ENCODE data around the gene BAIAP2. TPM values are rescaled to one million over a fixed set of nuclear protein-coding genes. Genes with fewer than 3 reads are reported as not detected.

BAIAP2 gene, protein sequence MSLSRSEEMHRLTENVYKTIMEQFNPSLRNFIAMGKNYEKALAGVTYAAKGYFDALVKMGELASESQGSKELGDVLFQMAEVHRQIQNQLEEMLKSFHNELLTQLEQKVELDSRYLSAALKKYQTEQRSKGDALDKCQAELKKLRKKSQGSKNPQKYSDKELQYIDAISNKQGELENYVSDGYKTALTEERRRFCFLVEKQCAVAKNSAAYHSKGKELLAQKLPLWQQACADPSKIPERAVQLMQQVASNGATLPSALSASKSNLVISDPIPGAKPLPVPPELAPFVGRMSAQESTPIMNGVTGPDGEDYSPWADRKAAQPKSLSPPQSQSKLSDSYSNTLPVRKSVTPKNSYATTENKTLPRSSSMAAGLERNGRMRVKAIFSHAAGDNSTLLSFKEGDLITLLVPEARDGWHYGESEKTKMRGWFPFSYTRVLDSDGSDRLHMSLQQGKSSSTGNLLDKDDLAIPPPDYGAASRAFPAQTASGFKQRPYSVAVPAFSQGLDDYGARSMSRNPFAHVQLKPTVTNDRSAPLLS
- 10 to 100 TPM; 32.0 to 57.6 (median 48.4) TPM for polyA plus RNA-seq (ENCODE audit: insufficient read depth in 1 of 5, insufficient read length in 5 of 5, low replicate concordance in 1 of 5)
- long read RNA-seq, donor 1, partial matches to known transcripts: 0 of 9 reads
- long read RNA-seq, donor 1, other reads (novel, unspliced or antisense): 0 of 9 reads
- long read RNA-seq, donor 2: 0 reads
- long read RNA-seq, donor 3, partial matches to known transcripts: 10 of 16 reads
- long read RNA-seq, donor 3, other reads (novel, unspliced or antisense): 0 of 16 reads
- long read RNA-seq, donor 4, partial matches to known transcripts: 11 of 15 reads
- long read RNA-seq, donor 4, other reads (novel, unspliced or antisense): 0 of 15 reads
- long read RNA-seq, donor 5, partial matches to known transcripts: 47 of 51 reads
- long read RNA-seq, donor 5, other reads (novel, unspliced or antisense): 0 of 51 reads
- long read RNA-seq, donor 6, partial matches to known transcripts: 10 of 18 reads
- long read RNA-seq, donor 6, other reads (novel, unspliced or antisense): 0 of 18 reads
- long read RNA-seq, donor 7, partial matches to known transcripts: 34 of 39 reads
- long read RNA-seq, donor 7, other reads (novel, unspliced or antisense): 0 of 39 reads
- long read RNA-seq, donor 8, partial matches to known transcripts: 0 of 4 reads
- long read RNA-seq, donor 8, other reads (novel, unspliced or antisense): 0 of 4 reads

DNA sequence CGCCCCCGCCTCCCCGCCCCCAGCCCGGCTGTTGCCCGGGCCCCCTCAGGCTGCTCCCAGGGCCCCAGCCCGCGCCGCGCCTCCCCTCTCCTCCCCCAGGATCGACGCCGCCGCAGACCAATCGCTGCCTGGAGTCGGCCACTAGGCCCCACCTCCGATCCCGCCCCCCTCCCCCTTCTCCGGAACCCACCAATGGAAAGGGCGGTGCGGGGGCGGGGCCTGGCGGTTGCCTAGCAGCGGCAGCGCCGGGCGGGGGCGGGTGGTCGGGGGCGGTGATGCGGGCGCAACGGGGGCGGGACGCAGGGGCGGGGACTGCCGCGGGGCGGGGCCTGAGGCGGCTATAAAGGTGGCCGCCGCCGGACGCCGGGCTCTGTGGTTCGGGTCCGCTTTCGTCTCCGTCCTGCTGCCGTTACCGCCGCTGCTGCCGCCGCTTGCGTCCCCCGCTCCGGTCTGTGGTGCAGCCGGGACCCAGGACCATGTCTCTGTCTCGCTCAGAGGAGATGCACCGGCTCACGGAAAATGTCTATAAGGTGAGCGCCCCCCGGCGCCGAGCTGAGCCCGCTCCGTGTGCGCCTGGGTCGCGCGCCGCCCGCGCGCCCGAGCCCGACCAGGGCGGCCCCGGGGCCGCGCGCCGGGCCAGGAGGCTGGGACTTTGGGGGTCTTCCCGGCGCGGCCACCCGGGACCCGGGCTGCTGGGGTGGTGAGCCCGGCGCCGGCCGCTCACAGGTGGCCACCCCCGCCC lies at the start of gene BAIAP2:
Gene BAIAP2 (plus strand): TSS at position 373 of the 742 bp plus-strand sequence. CDS start 104 bp downstream, at position 477.
- peak; percentile 94 to 95 for DNase-seq

DNA sequence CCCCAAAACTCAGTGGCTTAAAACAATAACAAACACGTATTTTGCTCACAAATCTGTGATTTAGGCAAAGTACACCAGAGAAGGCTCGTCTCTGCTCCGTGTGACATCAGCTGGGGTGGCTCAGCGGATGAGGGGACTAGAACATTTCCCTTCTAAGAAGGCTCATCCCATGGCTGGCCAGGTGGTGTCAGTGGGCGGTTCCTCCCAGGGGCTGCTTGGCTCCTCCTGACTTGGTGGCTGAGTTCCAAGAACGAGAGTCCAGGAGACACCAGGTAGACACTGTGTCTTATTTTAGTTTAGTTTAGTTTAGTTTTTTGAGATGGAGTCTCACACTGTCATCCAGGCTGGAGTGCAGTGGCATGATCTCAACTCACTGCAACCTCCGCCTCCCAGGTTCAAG lies 48.9 kb upstream of the BAIAP2 start:
- no peak for DNase-seq

DNA sequence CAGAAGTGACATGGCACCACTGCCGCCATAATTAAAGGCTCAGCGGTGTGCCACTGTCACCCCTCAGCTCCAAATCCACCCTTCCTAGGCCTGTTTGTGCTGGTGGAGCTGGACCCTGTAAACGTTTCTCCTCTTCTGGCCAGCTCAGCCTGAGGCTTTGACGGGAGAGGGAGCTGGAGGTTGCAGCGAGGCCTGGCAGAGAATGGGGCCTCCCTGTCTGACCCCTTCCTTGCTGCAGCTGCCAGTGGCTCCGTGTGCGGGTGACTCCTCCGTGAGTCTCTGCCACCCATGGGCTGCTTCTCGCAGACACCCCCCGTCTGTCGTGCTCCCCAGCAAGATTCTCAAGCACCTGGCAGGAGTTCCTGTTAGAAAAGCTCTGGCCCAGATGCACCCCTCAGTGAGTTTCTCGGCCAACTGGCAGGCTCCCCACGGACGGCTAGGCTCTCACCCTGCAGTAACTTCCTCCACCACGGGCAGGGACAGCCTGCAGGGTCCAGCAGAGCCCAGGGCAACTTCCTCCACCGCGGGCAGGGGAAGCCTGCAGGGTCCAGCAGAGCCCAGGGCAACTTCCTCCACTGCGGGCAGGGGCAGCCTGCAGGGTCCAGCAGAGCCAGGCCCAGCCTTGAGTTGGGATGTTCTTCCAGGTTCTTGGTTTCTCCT lies 48.0 kb upstream of the BAIAP2 start:
- DNase-seq: no peak

DNA sequence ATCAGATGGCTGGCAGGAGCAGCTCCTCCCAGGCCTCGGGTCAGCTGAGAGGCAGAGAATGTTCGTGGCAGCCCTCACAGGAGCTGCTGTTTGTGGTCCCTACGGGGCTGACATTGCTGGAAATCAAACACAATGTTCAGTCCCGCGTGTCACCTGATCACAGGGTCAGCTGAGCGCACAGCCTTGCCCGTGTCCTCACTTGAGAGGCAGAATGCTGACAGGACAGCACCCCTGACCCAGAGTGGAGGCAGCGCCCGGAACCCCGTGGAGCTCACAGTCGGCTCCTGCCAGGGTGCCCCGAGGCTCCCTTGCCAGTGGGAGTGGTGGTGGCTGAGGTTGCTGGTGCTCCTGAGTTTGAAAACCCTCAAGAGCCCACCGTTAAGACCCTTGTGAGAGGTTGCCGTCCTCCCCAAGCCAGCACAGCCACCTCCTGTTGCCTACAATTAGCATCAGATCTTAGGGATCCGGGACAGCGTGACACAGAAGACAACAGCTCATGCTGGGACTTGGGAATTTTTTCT lies 47.0 kb upstream of the BAIAP2 start:
- no peak for DNase-seq

DNA sequence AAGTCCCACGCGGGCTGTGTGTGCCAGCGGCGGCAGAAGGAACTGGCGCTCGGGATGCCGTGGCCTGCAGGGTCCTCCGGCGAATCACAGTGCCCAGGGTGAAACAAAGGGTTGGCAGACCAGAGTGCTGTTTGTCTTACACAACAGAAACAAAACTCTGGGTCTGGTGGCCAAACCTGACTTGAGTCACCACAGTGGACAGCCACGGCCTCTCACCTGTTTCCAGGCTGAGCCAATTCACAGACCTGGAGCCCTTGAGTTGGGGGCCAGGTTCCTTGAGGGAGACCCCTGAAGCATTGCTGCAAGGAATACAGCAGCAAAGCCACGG lies 45.4 kb upstream of the BAIAP2 start:
- DNase-seq: no peak

DNA sequence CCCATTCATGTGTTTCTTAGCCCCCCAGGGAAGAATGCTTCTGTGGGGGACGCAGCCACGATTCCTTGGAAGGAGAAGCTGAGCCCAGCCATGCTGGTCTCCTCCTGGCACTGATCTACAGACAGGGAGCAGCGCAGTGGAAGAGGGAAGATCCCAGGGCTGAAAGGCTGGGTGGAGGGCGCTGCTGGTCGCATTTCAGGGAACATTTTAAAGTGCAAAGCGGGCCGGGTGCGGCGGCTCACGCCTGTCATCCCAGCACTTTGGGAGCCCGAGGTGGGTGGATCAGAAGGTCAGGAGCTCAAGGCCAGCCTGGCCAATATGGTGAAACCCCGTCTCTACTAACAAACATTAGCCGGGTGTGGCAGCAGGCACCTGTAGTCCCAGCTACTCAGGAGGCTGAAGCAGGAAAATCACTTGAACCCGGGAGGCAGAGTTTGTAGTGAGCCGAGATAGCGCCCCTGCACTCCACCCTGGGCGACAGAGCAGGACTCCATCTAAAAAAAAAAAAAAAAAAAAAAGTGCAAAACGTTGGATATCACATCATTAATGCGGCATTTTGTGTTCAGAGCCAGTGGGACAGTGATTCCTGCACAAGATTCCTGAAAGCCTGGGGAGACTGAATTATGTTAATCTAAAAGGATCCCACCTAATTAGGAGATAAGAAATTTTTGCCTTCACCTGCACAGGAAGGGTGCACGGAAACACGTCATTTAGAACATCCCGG lies 43.9 kb upstream of the BAIAP2 start:
- DNase-seq: no peak

DNA sequence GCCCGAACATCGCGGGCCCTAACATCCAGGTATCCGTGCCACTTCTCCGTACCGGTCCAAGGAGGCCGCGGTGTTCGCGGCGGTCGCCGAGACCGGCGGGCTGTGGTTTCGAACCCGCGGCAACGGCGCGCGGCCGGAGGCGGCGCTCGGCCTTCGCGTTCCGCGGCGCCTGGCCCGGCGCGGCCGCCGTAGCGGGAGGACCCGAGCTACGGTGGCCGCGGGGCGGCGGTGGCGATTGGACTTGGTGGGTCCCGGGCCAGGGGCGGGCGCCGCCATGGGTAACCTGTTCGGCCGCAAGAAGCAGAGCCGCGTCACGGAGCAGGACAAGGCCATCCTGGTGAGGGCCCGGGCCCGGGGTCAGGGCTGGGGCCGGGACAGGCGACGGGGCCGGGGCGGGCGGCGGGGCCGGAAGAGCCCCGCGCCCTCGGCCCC lies 43.3 kb upstream of the BAIAP2 start, which contains the start of gene CHMP6:
Gene CHMP6 (plus strand): TSS at position 197 of the 432 bp plus-strand sequence. CDS start 78 bp downstream, at position 275.
- DNase-seq: peak; percentile 78 to 81

DNA sequence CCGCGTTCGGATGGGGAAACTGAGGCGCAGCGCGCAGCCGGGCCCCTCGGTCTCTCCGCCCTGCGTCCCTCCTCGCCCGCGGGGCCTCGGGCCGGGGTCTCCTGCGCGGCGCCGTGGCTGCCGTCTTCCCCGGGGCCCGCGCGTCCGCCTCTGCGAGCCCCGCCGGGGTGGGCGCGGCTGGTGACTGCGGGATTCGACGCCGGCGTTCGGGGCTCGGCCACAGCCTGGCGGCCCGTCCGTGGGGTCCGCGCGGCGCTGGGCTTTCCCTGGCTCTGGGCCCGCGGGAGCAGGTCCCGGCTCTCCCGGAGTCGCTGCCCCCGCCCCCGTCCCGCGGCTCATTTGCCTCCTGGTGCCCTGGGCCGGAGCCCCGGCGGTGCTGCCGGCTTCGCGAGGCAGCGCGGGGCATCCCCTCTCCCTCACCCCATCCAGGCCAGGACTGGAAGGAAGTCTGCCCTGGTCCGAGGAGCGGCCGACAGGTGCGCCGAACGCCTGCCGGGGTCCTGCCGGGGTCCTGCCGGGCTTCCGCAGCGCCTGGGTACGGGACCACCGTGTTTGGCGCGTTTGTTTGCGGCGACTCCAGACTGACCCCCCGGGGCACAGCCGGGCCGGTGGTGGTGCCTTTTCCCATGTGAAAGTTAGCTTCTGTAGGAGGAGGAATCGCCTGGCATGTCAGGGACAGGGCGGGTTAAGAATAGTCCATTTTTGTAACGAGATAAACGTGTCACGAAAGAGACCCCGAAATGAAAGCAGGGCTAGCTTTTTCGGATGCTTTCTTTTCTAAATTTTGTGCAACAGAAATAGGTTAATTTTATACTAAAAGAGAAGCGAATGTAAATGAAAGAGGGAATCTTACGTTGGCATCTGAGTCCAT lies 42.6 kb upstream of the BAIAP2 start:
- no peak for DNase-seq

DNA sequence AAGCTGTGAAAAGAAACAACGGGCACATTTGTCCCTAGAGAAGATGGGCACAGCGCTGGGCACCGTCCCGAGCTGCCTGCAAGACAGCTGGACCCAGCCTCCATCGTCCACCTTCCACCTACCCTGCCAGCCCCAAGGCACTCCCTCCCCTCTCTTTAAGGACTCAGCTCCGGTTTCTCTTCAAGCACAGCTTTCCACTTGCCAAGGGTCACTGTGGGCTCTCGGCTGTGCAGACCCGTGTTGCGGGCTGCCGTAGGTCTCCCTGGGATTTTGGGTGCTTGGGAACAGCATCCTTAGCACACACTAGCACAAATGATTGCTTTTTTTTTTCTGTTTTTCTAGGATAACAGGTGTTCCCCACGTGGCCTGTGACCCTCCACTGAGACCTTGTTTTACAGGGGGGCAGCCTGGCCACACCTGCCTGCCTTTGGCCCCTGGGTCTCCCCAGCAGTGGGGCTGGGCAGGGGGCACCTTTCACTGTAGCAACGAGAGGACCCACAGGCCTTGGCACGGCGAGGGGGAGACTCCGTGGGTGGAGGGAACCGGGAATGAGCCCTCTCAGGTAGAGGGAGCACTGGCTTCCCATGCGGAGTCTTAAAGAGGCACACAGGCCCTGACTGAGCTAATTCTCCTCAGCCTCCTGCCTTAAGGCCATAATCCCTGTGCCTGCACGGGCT lies 41.9 kb upstream of the BAIAP2 start:
- no peak for DNase-seq

DNA sequence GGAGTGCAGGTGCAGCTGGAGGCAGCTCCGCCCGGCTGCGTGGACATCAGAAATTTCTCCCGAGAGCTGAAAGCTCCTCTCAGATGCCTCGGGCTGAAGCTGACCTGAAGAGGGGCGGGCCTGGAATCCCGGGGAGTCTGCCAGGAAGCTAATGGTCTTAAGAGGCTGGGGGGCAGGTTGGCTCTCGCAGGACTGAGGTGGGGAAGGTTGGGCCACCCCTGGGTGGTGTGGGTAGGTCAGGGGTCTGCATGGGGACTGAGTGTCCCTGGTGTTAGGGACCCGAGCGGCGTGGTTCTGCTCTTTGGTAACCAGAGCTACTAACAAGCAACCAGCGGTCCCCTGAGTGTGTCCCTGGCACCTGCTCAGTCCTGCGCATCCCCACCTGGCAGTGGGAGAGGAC lies 39.8 kb upstream of the BAIAP2 start:
- no peak for DNase-seq

DNA sequence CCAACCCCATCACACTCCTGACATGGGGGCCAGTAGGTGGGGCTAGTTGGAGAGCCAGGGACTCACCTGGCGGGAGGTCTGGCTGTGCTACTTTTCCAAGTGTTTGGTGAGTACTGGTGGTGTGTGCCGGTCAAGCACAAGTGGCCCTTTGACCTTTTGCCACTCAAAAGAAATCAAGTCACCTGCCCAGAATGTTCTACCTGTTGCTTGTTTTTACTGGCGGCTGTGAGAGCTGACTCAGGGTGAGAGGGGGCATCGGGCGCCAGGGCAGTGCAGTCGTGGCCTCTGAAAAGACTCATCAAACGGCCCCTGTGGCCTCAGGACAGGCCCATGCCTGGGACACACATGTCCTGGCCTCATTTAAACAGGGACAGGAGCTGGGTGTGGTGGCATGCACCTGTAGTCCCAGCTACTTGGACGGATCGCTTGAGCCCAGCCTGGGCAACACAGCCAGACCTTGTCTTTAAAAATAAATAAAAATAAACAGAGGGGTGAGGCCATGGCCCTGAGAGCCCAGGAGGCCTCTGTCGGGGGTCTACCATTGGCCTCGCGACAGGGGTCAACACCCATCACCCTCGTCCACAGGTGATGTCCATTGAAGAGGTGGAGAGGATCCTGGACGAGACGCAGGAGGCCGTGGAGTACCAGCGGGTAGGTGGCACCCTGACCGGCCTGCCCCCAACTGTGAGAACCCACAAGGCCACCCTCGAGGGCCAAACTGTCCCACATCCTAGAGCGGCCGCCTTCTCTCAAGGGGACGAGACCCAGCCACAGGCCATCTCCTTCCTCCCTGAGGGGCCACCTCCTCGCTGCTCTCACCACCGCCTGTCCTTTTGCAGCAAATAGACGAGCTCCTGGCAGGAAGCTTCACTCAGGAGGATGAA lies 38.3 kb upstream of the BAIAP2 start:
- no peak for DNase-seq

DNA sequence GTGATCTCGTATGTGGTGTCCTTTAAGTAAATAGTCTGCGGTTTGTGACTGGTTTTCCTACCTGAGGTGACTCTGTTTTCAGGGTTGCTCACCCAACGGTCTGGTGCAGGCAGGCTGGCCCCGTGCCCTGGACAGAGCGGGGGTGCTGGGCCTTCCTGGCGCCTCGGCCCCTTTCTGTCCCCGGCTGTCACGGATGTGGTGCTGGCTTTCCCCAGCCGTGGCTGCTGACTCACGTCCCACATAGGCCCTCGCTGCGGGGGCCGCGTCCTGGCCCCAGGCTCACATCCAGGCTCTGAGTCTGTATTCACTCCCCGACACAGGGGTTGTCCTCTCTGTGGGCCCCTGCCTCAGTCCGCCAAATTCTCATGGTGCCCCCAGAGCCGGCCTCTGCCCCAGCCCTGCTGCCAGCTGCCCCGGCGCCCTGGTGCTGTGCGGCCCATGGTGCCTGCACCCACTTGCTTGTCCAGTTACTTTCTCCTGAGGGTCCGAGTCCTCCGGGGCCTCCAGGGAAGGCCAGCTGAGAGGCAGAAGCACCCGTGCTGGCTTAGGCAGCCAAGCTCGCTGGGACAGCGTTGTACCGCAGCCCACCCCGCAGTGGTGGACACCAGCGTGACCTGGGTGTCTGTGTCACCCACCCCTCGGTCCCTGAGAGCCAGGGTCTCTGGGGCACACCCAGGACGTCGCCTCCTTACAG lies 37.4 kb upstream of the BAIAP2 start:
- no peak for DNase-seq

DNA sequence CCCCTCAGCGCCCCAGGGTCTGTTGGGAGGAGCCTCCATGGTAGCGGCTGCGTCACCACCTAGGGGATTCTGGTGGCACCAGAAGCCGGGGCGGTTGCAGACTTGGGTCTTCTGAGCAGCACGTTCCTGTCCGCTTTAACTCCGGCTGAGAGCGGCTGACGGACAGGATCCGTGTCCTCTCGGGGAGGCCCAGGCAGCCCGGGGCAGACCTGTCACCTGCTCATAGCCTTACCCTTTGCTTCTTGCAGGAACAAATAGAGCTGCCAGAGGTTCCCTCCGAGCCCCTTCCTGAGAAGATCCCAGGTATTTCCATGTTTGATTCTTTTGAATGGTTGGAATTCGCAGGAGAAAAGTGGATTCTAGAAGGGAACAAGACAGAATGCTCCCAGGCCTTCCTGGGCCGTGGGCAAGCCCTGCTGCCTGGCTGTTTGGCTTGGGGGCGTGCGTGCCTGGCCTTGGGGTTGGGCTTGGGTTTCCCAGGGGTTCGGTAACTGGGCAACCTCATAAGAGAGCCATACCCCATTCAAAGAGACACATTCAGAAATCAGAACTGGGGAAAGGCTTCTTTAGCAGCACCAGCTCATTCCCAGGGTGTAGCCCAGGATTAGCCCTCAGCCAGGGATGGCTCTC lies 36.7 kb upstream of the BAIAP2 start:
- DNase-seq: no peak

DNA sequence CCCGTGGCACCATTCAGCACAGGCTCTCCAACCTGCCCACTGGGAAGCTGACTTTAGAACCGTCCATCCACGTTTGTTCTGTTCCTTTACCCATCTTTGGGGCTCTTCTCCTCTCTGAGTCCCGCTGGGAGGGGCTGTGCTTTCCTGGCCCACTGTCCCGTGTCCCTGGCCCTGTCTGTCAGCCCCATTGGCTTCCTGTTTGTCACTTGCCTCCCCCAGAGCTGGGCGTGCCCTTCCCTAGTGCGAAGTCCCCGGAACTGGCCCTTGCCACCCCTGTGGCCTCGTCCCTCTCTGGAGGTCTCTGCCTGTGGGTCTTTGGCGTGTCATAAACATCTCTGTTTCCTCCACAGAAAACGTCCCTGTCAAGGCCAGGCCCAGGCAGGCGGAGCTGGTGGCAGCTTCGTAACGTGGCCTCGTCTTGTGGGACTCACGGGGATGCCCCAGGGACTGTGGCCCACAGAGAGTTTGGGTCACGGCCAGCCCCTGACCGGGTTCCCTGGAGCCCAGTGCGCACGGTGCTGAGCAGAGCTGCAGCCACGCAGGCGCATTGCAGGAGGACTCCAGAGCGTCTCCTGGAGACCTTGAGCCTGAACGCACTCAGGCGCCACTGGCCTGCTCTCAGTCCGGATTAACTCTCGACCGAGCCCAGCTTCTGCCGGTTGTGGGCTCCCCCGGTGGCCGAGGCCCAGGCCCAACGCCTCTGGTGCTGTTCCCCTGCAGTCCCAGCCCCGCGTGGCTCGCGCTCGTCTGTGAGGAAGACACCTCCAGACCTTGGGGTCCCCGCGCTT lies 36.0 kb upstream of the BAIAP2 start:
- no peak for DNase-seq
